Measurements from ENCODE around the gene JAKMIP1. TPM values are rescaled to one million over a fixed set of nuclear protein-coding genes. Genes with fewer than 3 reads are reported as not detected.

The JAKMIP1 gene
- total and polyA plus RNA-seq, 2 of the 13 experiments (the other 11 are each of a cell fraction or from before 2014, with no cell fraction given) = not detected

GRCh38 chr4:5982156-5982973, 218.0 kb downstream of the JAKMIP1 start:
- intact Hi-C loops (cut with micrococcal nuclease; ENCODE audit: unreplicated experiment) (no loop called here), in situ Hi-C loops (cut with HindIII; ENCODE audit: extremely low pct_ligation_motif_present, low pct_unique_long_range_greater_than_20kb) (no loop called here)
- DNase-seq (ENCODE audit: low spot score) (no peak), ATAC-seq (no peak), FAIRE-seq (no peak)
- Histone ChIP-seq H3K27ac (ENCODE audit: extremely low read length, insufficient read depth, low read length) (no peak overlapping the region), H3K9ac (ENCODE audit: insufficient read depth, low read depth, low read length) (no peak overlapping the region), H4K20me1 (ENCODE audit: insufficient read depth, low read length) (no peaks in the 10 kb centered on the region), H3K4me2 (ENCODE audit: low read depth, low read length) (no peak overlapping the region), H3K4me3 (replicated peaks in 1 of 3; ENCODE audit: insufficient read depth in 1 of 3, low read depth in 2 of 3, low read length in 3 of 3) (no peak overlapping the region), H3K27me3 (ENCODE audit: control insufficient read depth in 1 of 2, insufficient read depth in 2 of 2, low read length in 2 of 2) (peaks cover 0 to 5% of the 10 kb centered on the region in 2 experiments; a peak in 1 of 5 replicates), H3K9me3 (ENCODE audit: low read length) (peaks cover 7% of the 10 kb centered on the region), H3K36me3 (replicated peaks in 1 of 2; ENCODE audit: control insufficient read depth in 1 of 2, insufficient read depth in 2 of 2, low read length in 2 of 2) (no peaks in the 10 kb centered on the region), H3K79me2 (ENCODE audit: insufficient read depth, low read length) (no peaks in the 10 kb centered on the region), H2AFZ (ENCODE audit: low read length) (no peak overlapping the region), H3K4me1 (ENCODE audit: insufficient read depth, low read length) (no peaks in the 10 kb centered on the region)
- POLR2A ChIA-PET = no interaction called here
- 7% methylated on average over 7 of the region's 9 CpGs for WGBS (ENCODE audit: low lambda C conversion rate)
- BruUV-seq (replicated peaks) = no TSS peak
- CTCF ChIA-PET (ENCODE audit: low intra/inter-chr PET ratio, low total read pairs) = no interaction called here
- TF ChIP-seq NFATC3 (CRISPR knock-in tag; IDR thresholded peaks at IDR 0.05) (no peak), MIER3 (CRISPR knock-in tag; IDR thresholded peaks at IDR 0.05; ENCODE audit: borderline replicate concordance) (no peak), ZNF530 (CRISPR knock-in tag; IDR thresholded peaks at IDR 0.05; ENCODE audit: low read depth) (no peak), CEBPG (CRISPR knock-in tag; IDR thresholded peaks at IDR 0.05) (no peak), SALL2 (CRISPR knock-in tag; IDR thresholded peaks at IDR 0.05) (no peak), ZNF160 (CRISPR knock-in tag; IDR thresholded peaks at IDR 0.05) (no peak), ZNF83 (CRISPR knock-in tag; IDR thresholded peaks at IDR 0.05; ENCODE audit: borderline replicate concordance) (no peak), GTF3A (CRISPR knock-in tag; conservative IDR thresholded peaks at IDR 0.05) (no peak), TMF1 (CRISPR knock-in tag; IDR thresholded peaks at IDR 0.05; ENCODE audit: low read depth) (no peak), MYPOP (CRISPR knock-in tag; IDR thresholded peaks at IDR 0.05) (no peak), GMEB2 (CRISPR knock-in tag; IDR thresholded peaks at IDR 0.05; ENCODE audit: low read depth) (no peak), ZNF558 (CRISPR knock-in tag; IDR thresholded peaks at IDR 0.05; ENCODE audit: borderline replicate concordance) (no peak), ZNF30 (CRISPR knock-in tag; IDR thresholded peaks at IDR 0.05) (no peak), RERE (CRISPR knock-in tag; IDR thresholded peaks at IDR 0.05; ENCODE audit: low read depth) (no peak), ZNF296 (CRISPR knock-in tag; conservative IDR thresholded peaks at IDR 0.05) (no peak), ZBTB26 (CRISPR knock-in tag; IDR thresholded peaks at IDR 0.05; ENCODE audit: borderline replicate concordance) (no peak)
